LoVo (cell line): ENCODE results near the gene GLP2R.

Source experiments
- DNase-seq: peaks from one replicate; pipeline ENCODE4 v3.0.0-alpha.2; 2016; ENCODE audit warnings: low spot score

GLP2R gene

DNA sequence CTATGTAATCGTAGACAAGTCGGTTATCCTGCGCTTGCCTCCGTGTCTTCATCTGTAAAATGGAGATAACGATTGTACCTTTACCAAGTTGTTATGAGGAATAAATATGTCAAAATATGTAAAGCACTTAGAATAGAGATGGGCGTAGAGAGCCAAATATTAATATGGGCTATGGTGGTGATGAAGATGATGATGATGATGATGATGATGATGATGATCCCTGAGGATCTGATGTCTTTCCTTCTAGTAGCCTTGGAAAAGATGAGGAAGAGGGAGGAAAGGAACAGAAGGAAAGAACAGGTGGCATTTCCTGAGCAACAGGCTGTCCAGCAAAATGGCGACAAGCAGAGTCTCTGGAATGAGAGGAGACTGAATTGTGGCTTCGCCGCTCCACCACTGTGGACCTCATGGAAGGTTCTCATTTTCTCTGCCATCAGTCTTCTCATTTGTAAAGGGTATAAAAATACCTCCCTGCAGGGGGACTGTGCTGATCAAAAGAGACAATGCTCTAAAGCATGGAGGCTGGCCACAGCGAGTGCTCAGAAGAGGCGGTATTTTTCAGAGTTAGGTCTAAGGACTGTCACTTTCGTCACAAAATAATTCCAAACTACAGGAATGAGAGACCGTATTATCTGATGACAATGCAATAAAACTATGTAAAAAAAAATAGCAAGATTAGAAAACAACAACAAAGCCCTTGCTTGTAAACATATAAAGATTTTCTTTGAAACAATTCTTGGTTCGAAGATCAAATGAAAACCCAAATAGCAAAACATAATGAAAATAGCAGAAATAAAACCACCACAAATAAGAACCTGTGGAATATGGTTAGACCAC, 96.5 kb downstream of the GLP2R start:
- DNase-seq = no peak

DNA sequence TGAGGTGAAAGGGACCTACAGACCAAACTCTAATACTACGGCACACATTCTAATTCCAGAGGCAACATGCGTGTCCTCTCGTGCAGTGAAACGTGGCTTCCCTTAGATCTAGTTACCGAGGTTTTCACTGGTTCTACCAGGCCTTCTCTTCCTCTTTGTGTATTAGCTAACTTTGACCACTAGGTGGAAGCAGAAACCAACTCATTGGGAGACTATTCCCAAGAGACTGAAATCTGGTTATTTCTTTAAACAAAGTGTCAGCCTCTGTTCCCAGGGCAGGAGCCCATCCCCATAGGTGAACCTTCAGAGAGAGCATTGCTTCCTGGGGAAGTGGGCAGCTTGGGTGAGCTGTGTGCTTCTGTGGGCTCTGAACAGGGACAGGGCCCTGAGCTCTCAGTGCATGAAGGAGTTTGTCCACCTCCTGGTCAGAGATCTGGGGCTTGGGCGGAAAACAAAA, 99.0 kb downstream of the GLP2R start:
- peak; percentile 77 for DNase-seq

DNA sequence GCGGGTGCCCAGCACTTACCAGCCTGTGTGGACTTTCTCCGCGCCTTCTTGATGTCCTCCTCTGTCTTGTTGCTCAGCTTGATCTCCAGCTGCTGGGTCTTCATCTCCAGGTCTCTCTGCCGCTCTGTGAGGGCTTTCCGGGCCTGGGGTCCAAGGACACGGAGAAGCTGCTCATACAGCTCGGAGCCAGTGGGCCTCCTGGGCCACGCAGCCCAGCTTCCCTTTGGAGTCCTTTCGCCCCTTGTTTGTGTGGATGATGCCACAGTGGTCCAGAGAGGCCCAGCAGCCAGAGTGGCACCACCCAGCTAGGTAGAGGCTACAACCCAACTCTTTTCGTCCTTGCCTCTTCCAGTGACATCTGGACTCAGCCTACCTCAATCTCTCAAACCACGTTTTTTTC, 99.7 kb downstream of the GLP2R start:
- DNase-seq = no peak

GRCh38 chr17:9926150-9926804, 100.6 kb downstream of the GLP2R start:
- no peak for DNase-seq

DNA sequence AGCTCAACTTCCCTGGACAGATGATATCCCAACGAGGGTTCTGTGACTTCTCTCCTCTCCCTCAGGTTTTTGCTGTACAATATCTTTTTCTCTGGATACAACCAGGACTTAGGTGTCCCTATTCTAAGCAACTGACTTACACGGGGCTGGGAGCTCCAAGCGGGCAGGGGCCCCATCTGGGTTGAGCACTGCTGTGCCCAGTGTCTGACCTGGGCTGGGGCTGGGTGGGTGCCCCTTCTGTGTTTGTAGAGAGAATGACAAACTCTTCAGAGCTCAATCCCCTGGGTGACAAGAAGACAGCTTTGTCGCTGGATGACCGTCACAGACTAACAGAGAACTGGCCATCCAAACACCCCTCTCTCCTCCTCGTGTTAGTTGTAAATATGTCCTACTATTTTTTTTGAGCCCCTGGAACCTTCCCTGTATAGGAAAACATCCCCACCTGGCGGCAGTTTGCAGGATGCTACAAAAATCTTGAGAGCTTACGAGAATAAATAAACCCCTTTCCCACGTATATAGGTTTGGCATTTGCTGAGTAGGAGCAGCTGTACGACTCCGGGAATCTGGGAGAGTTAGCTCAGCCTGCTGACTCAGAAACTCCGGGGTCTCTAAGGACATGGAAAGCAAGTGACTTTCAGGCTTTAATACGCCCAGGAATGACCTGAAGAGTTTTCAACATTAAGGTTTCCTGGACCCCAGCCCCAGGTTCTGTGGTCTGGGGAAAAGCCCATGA, 103.0 kb downstream of the GLP2R start:
- peak; percentile 67 for DNase-seq

- no peak for DNase-seq
Measured at GRCh38 chr17:9929871-9930270, 104.1 kb downstream of the GLP2R start.

GRCh38 chr17:9931144-9931741, 105.5 kb downstream of the GLP2R start:
- DNase-seq = no peak

DNA sequence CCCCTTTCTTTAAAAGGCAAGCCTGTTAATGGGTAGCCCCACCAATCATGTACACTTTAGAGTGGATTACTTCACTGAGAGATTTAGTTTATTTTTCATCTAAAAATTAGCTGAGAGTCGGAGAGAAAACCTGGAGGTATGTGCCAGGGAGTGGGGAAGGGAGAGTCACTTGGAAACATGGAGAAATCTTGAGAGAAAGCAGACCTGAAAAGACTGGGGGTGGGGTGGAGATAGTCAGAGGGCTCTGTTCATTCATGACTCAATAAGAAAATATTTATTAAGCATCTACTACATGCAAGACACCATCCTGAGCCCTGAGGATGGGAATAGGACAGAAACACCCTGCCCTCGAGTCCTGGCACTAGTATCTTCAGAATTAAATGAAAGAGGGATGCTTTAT, 106.8 kb downstream of the GLP2R start:
- no peak for DNase-seq

DNA sequence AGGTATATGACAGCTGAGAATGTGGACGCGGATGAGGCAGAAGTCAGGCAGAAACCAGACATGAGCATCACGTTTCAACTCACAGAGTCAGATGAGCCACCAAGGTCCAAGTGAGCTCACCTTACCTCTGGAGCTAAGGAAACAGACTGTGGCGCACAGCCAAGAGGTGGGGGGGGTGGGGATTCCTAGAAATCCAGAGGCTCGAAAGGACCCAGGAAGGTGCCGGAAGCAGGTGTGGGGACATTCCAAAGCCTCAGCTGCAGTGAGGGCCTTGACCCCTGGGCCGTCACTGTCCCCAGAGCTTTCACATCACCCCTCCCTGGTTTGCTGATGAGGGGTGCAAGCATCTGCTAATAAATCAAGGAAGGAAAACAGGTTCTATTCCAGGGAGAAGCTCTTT, 108.6 kb downstream of the GLP2R start:
- DNase-seq = no peak

DNA sequence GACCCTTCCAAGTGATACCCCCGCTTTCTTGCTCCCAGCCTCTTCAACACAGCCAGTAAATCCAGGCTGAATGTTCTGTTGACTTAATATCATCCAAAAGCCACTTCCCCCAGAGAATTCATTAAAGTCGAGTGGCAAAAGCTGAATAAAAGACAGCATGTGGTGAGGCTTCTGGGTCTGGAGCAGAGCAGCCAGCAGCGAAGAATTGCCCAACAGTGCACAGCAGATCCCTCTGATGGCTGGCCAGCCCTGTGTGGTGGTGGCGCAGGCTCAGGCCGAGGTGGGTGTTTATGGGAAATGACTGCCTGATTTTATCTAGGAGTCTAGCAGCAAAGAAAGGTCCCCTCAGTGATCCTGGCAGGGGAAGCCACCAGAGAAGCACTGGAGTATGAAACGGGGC, 109.7 kb downstream of the GLP2R start:
- no peak for DNase-seq

DNA sequence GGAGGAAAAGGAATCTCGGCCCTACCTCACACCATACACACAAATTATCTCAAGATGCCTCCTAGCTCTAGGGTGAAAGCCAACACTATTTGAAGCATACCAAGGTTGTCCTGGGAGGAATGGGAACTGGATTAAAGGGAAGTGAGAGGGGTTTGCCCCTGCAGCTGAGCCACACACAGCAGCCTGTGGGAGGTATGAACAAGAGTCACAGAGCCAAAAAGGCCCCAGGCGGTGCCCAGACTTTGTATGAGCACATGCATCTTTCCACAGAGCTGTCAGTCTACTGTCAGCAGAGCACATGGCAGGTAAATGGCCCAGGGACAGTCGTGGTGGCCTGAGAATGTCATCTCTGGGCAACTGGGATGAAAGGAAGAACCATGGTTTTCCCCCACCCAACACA, 110.4 kb downstream of the GLP2R start:
- DNase-seq = no peak

DNA sequence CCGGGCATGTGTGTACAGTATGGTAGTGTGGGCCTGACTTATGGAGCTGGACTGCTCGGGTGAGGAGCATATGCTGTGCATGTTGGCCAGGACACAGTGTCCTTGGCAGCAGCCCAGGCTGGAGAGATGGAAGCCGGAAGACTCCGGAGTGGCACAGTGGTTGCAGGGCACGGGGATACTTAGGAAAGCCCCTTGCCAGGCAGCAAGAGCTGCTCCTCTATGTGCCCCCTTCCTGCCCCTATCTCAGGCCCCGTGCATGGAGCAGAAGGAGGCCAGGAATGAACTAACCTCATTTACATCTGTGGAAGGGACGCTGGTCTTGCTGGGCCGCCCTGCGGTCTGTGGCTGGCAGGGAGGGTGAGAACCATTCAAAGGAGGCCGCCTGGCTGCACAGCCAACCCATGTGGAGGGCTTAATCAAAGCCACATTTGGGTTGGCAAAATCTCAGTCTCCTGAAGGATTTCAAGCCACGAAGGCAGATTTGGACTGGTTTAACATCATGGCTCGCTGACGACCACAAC, 111.6 kb downstream of the GLP2R start:
- no peak for DNase-seq

DNA sequence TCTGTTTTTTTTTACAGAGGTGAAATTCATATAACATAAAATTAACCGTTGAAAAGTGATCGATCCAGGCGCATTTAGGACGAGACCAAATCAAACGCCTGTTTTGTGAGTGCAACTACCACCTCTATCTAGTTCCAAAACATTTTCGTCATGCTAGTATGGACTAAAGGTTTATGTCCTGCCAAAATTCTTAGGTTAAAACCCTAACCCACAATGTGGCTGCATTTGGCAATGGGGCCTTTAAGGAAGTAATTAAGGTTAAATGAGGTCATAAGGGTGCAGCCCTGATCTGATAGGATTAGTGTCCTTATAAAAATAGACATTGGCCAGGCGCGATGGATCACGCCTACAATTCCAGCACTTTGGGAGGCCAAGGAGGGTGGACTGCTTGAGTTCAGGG, 112.2 kb downstream of the GLP2R start:
- no peak for DNase-seq

DNA sequence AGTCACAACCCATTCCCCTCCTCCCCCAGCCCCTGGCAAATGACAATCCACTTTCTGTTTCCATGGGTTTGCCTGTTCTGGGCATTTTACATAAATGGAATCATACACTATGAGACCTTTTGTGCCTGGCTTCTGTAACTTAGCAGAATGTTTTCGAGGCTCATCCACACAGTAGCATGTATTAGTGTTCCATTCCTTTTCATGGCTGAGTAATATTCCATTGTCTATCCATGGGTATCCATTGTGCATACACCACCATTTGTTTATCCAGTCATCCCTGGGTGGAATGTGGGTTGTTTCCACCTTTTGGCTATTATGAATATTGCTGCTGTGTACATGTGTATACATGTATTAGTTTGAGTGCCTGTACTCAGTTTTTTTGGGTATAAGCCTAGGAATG, 113.0 kb downstream of the GLP2R start:
- DNase-seq = no peak

DNA sequence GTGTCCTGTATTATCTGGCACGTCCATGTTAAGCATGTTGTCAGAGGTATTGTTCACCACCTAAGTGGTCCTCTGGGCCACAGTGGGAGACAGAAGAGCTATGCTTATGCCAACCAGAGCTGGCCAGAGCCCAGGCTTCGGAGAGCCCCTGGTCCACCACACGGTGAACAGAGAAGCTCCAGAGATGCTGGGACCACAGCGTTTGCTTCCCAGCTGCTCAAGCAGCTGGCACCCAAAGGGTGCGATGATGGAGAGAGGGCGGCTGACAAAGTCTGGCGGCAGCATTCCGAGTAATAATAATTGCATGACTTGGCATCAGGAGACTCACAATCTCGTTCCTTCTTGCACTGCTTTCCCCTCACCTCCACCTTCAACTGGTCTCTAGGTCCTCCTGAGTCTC, 115.1 kb downstream of the GLP2R start:
- no peak for DNase-seq

DNA sequence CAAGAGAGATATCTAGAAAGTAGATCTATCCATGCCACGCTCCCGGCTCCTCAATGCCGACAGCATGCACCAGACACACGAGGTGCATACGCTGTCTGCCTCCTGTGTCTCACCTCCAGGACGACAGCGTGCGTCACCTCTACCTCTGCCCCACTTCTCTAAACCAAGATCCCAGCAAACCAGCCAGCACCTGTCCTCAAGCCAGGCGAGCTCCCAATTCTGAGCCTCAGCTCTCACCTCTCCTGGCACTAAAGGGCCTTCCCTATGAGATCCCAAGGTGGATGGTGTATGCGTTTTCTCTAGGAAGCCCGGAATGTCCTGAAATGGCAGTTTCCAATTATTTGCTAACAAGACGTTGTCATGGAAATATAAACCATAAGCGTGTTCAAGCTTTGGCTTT, 115.6 kb downstream of the GLP2R start:
- DNase-seq = no peak
